Mesenchymal stem cell (in vitro differentiated cells and primary cell): ENCODE measurements around the gene PIN1.
"Not testable (repeated sequence)": the region's sequence is repeated elsewhere in the genome, so short reads cannot be mapped to it uniquely, and the experiment has no call there.

ENCODE experiments used
- DNase-seq: peaks from one replicate; pipeline ENCODE4 v3.0.0-alpha.2; 2013
- H2AFZ ChIP-seq: one replicate; pipeline ENCODE4 v1.6.1; 2013; ENCODE audit warnings: low read depth, mild to moderate bottlenecking, control low read depth, inconsistent platforms, low read length, moderate library complexity
- H2AK5ac ChIP-seq: 2 replicates; pipeline ENCODE4 v1.6.1; 2013; ENCODE audit warnings: low read length, moderate library complexity, mild to moderate bottlenecking, inconsistent platforms; ENCODE audit not compliant: severe bottlenecking
- H2BK120ac ChIP-seq: one replicate; pipeline ENCODE4 v1.6.1; 2013; ENCODE audit warnings: low read depth, mild to moderate bottlenecking, inconsistent platforms, low read length, moderate library complexity
- H2BK12ac ChIP-seq, 2 experiments: one replicate each; pipeline ENCODE4 v1.6.1; 2013; ENCODE audit warnings: inconsistent platforms in 2 of 2, low read length in 2 of 2, mild to moderate bottlenecking in 2 of 2, moderate library complexity in 2 of 2, control low read depth in 1 of 2
- H2BK15ac ChIP-seq: one replicate; pipeline ENCODE4 v1.6.1; 2013; ENCODE audit warnings: mild to moderate bottlenecking, low read depth, inconsistent platforms; ENCODE audit not compliant: poor library complexity, severe bottlenecking
- H2BK5ac ChIP-seq: 2 replicates; pipeline ENCODE4 v1.6.1; 2013; ENCODE audit warnings: low read depth, mild to moderate bottlenecking, low read length, control low read depth, inconsistent platforms; ENCODE audit not compliant: poor library complexity, severe bottlenecking
- H3K14ac ChIP-seq, 2 experiments: one replicate each; pipeline ENCODE4 v1.6.1; 2013; ENCODE audit warnings: inconsistent platforms in 2 of 2, low read length in 2 of 2, control low read depth in 1 of 2, mild to moderate bottlenecking in 1 of 2, moderate library complexity in 1 of 2
- H3K18ac ChIP-seq, 2 experiments: one replicate each; pipeline ENCODE4 v1.6.1; 2013; ENCODE audit warnings: inconsistent platforms in 2 of 2, low read length in 2 of 2, control low read depth in 1 of 2, low read depth in 1 of 2, mild to moderate bottlenecking in 1 of 2
- H3K23ac ChIP-seq, 2 experiments: one replicate each; pipeline ENCODE4 v1.6.1; 2013; ENCODE audit warnings: inconsistent platforms in 2 of 2, low read length in 2 of 2, mild to moderate bottlenecking in 2 of 2, moderate library complexity in 2 of 2, control low read depth in 1 of 2
- H3K27ac ChIP-seq: 2 replicates; pipeline ENCODE4 v1.5.1; 2013; ENCODE audit warnings: mild to moderate bottlenecking, moderate library complexity, low read length, control low read depth, inconsistent platforms; ENCODE audit not compliant: poor library complexity, severe bottlenecking
- H3K27me3 ChIP-seq, 2 experiments: 2 replicates each; pipeline versions ENCODE4 v1.6.1 to v1.7.0; 2013; ENCODE audit warnings: low read length in 2 of 2, mild to moderate bottlenecking in 2 of 2, moderate library complexity in 2 of 2, control low read depth in 1 of 2, inconsistent platforms in 1 of 2; ENCODE audit not compliant: control insufficient read depth in 1 of 2, insufficient read depth in 1 of 2
- H3K36me3 ChIP-seq, 2 experiments: 2 replicates each; pipeline versions ENCODE4 v1.6.1 to v1.7.0; 2013; ENCODE audit warnings: low read length in 2 of 2, control low read depth in 1 of 2, inconsistent platforms in 1 of 2, low read depth in 1 of 2, mild to moderate bottlenecking in 1 of 2; ENCODE audit not compliant: insufficient read depth in 2 of 2, control insufficient read depth in 1 of 2
- H3K4ac ChIP-seq, 2 experiments: one replicate each; pipeline ENCODE4 v1.6.1; 2013; ENCODE audit warnings: inconsistent platforms in 2 of 2, low read length in 2 of 2, mild to moderate bottlenecking in 2 of 2, moderate library complexity in 2 of 2, control low read depth in 1 of 2, low read depth in 1 of 2
- H3K4me1 ChIP-seq: 2 replicates; pipeline ENCODE4 v1.6.1; 2013; ENCODE audit warnings: low read depth, low read length, control low read depth; ENCODE audit not compliant: control insufficient read depth, insufficient read depth
- H3K4me2 ChIP-seq: 2 replicates; pipeline ENCODE4 v1.6.1; 2013; ENCODE audit warnings: low read length, mild to moderate bottlenecking, inconsistent platforms; ENCODE audit not compliant: poor library complexity, severe bottlenecking
- H3K4me3 ChIP-seq, 2 experiments: 2 replicates each; pipeline versions ENCODE4 v1.5.1 to v1.7.0; 2013; ENCODE audit warnings: low read length in 2 of 2, mild to moderate bottlenecking in 2 of 2, control low read depth in 1 of 2, low read depth in 1 of 2; ENCODE audit not compliant: insufficient read depth in 1 of 2
- H3K79me1 ChIP-seq: replicated peaks from 2 replicates; pipeline ENCODE4 v1.6.1; 2013; ENCODE audit warnings: mild to moderate bottlenecking, control low read depth, low read length, inconsistent platforms; ENCODE audit not compliant: poor library complexity, severe bottlenecking
- H3K9ac ChIP-seq: 2 replicates; pipeline ENCODE4 v1.7.0; 2013; ENCODE audit warnings: mild to moderate bottlenecking, low read length, moderate library complexity
- H3K9me3 ChIP-seq: 2 replicates; pipeline ENCODE4 v1.7.0; 2013; ENCODE audit warnings: mild to moderate bottlenecking, low read length; ENCODE audit not compliant: control insufficient read depth
- H4K8ac ChIP-seq: one replicate; pipeline ENCODE4 v1.6.1; 2013; ENCODE audit warnings: inconsistent platforms, mild to moderate bottlenecking, low read length, moderate library complexity
- H4K91ac ChIP-seq: one replicate; pipeline ENCODE4 v1.6.1; 2013; ENCODE audit warnings: mild to moderate bottlenecking, low read length, inconsistent platforms
- WGBS: methylation state at CpG from one replicate; pipeline ENCODE4 v1.1.7; 2013; ENCODE audit warnings: mixed read lengths; 5-methylcytosine and 5-hydroxymethylcytosine counted together

PIN1 gene

DNA sequence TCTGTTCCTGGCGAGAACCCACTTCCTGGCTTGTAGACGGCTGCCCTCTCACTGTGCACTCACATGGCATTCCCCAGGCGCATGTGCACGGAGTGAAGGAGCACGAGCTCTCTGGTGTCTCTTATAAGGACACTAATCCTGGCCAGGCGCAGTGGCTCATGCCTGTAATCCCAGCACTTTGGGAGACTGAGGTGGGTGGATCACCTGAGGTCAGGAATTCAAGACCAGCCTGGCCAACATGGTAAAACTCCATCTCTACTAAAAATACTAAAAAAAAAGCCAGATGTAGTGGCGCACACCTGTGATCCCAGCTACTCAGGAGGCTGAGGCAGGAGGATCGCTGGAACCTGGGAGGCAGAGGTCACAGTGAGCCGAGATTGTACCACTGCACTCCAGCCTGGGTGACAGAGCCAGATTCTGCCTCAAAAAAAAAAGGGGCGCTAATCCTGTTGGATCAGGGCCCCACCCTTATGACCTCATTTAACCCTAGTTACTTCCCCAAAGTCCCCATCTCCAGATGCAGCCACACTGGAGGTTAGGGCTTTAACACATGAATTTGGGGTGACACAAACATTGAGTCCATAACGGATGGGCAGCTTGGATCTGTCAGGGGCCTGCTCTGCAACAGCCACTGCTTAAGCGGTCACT is 8.6 kb downstream of the PIN1 start:
- H2BK5ac ChIP-seq, H3K4me2 ChIP-seq, H3K4me3 ChIP-seq, H3K27me3 ChIP-seq, H2BK15ac ChIP-seq, H4K91ac ChIP-seq, H2AK5ac ChIP-seq, H3K9ac ChIP-seq, H3K14ac ChIP-seq, H3K18ac ChIP-seq, H3K4ac ChIP-seq, H2BK12ac ChIP-seq, H2BK120ac ChIP-seq, H3K27ac ChIP-seq, DNase-seq, H3K23ac ChIP-seq, H3K9me3 ChIP-seq, H2AFZ ChIP-seq, H4K8ac ChIP-seq: not testable (repeated sequence)
- Histone ChIP-seq H3K4me1 (peaks cover 16% of the 10 kb centered on the region), H3K36me3 (peaks cover 77 to 81% of the 10 kb centered on the region in 2 experiments), H3K79me1 (peaks cover 69% of the 10 kb centered on the region)
- 96% methylated on average over 12 of the region's 12 CpGs for WGBS

GRCh38 chr19:9847087-9847671 is 12.1 kb downstream of the PIN1 start:
- Histone ChIP-seq H3K9ac (peak overlapping the region; percentile 63), H3K9me3 (no peaks in the 10 kb centered on the region), H2AK5ac (no peak overlapping the region), H3K79me1 (peaks cover 67% of the 10 kb centered on the region), H3K27ac (no peak overlapping the region), H3K27me3 (no peaks in the 10 kb centered on the region), H3K18ac (no peak overlapping the region), H3K14ac (no peak overlapping the region), H3K4me3 (no peak overlapping the region), H2BK12ac (no peak overlapping the region), H3K4me1 (peaks cover 16% of the 10 kb centered on the region), H3K4me2 (no peak overlapping the region), H2BK5ac (no peak overlapping the region), H2AFZ (no peak overlapping the region), H3K36me3 (peaks cover 55 to 81% of the 10 kb centered on the region in 2 experiments), H3K4ac (no peak overlapping the region), H3K23ac (no peak overlapping the region), H4K91ac (no peak overlapping the region), H2BK120ac (no peak overlapping the region), H2BK15ac (no peak overlapping the region), H4K8ac (no peak overlapping the region)
- peak; percentile 90 for DNase-seq
- WGBS: 48% methylated on average over 13 of the region's 13 CpGs

GRCh38 chr19:9848060-9848459 is 12.9 kb downstream of the PIN1 start:
- Histone ChIP-seq H3K23ac (no peak overlapping the region), H3K9ac (peak overlapping the region; percentile 61), H3K9me3 (no peaks in the 10 kb centered on the region), H3K4ac (no peak overlapping the region), H3K27ac (no peak overlapping the region), H2BK5ac (no peak overlapping the region), H3K27me3 (no peaks in the 10 kb centered on the region), H3K79me1 (peaks cover 58% of the 10 kb centered on the region), H3K4me3 (no peak overlapping the region), H3K18ac (no peak overlapping the region), H2BK120ac (no peak overlapping the region), H3K4me2 (no peak overlapping the region), H4K91ac (peak overlapping the region; percentile 5), H4K8ac (no peak overlapping the region), H2BK15ac (no peak overlapping the region), H3K14ac (no peak overlapping the region), H2AK5ac (no peak overlapping the region), H2BK12ac (no peak overlapping the region), H3K36me3 (peaks cover 46 to 73% of the 10 kb centered on the region in 2 experiments), H2AFZ (no peak overlapping the region), H3K4me1 (peaks cover 17% of the 10 kb centered on the region)
- 63% methylated on average over 4 of the region's 4 CpGs for WGBS
- no peak for DNase-seq

- H3K4ac ChIP-seq: no peak overlapping the region
- H3K4me1 ChIP-seq: peaks cover 18% of the 10 kb centered on the region
- H4K91ac ChIP-seq: no peak overlapping the region
- no peak overlapping the region for H3K18ac ChIP-seq
- H3K23ac ChIP-seq: no peak overlapping the region
- peaks cover 40 to 66% of the 10 kb centered on the region in 2 experiments for H3K36me3 ChIP-seq
- H3K27ac ChIP-seq: no peak overlapping the region
- H3K9me3 ChIP-seq: no peaks in the 10 kb centered on the region
- H4K8ac ChIP-seq: no peak overlapping the region
- H3K9ac ChIP-seq: no peak overlapping the region
- no peak overlapping the region for H3K14ac ChIP-seq
- peaks cover 54% of the 10 kb centered on the region for H3K79me1 ChIP-seq
- H2AFZ ChIP-seq: no peak overlapping the region
- H3K4me3 ChIP-seq: no peak overlapping the region
- H2BK5ac ChIP-seq: no peak overlapping the region
- no peak overlapping the region for H2BK12ac ChIP-seq
- H3K4me2 ChIP-seq: no peak overlapping the region
- H2BK120ac ChIP-seq: no peak overlapping the region
- no peaks in the 10 kb centered on the region for H3K27me3 ChIP-seq
- WGBS: 91% methylated on average over 23 of the region's 23 CpGs
- H2BK15ac ChIP-seq: no peak overlapping the region
- H2AK5ac ChIP-seq: no peak overlapping the region
- DNase-seq: no peak
Measured at GRCh38 chr19:9848762-9849161, 13.6 kb downstream of the PIN1 start.
